Adrenal gland (tissue), 12 donors: ENCODE results near the gene KIAA0513. TPM values are rescaled to one million over a fixed set of nuclear protein-coding genes. Genes with fewer than 3 reads are reported as not detected.

Experiments used
- DNase-seq, 7 donors: peaks; one replicate each; pipeline ENCODE4 v3.0.0-alpha.2; 2019 to 2020
- H3K27ac ChIP-seq, 5 donors: fragments of 200-600 bp; sonication (generic) in 4 of 5; 1 replicate in 3 of 5; 2 replicates in 2 of 5; pipeline versions ENCODE4 v1.5.1 to v1.8.0; 2016 to 2020; ENCODE audit warnings: mild to moderate bottlenecking in 1 of 5
- H3K27me3 ChIP-seq: fragments of 200-600 bp; 2 replicates; pipeline ENCODE4 v1.8.0; 2021
- H3K36me3 ChIP-seq, 2 donors: fragments of 200-600 bp; replicated peaks in 1 of 2; 1 replicate in 1 of 2; 2 replicates in 1 of 2; pipeline versions ENCODE4 v1.5.1 to v1.8.0; 2018 to 2022
- H3K4me1 ChIP-seq, 2 donors: fragments of 200-600 bp; replicated peaks in 1 of 2; 1 replicate in 1 of 2; 2 replicates in 1 of 2; pipeline versions ENCODE4 v1.5.1 to v1.8.0; 2018 to 2021
- H3K4me3 ChIP-seq, 4 donors: fragments of 200-600 bp; sonication (generic) in 3 of 4; one replicate each; pipeline ENCODE4 v1.5.1; 2016 to 2018
- H3K9me3 ChIP-seq, 3 donors: fragments of 200-600 bp; sonication (generic) in 1 of 3; replicated peaks in 1 of 3; 1 replicate in 2 of 3; 2 replicates in 1 of 3; pipeline versions ENCODE4 v1.5.1 to v1.8.0; 2016 to 2021
- CTCF ChIP-seq, 6 experiments: fragments of 450-650 bp in 4 of 6; fragments of 200-600 bp in 2 of 6; sonication (generic) in 1 of 6; IDR thresholded peaks; 1 replicate in 5 of 6; 2 replicates in 1 of 6; pipeline versions ENCODE4 v1.5.1 to v1.8.0; 2016 to 2021; ENCODE audit warnings: antibody characterized with exemption in 6 of 6, mild to moderate bottlenecking in 2 of 6, moderate library complexity in 1 of 6
- POLR2A ChIP-seq, 2 donors: fragments of 450-650 bp; IDR thresholded peaks; one replicate each; pipeline ENCODE4 v1.6.1; 2017; ENCODE audit warnings: antibody characterized with exemption in 2 of 2, mild to moderate bottlenecking in 2 of 2, moderate library complexity in 1 of 2
- WGBS, 4 donors: extraction: QIAGEN DNeasy Blood & Tissue Kit in 2 of 4; methylation state at CpG; one replicate each; pipeline versions ENCODE4 v1.1.5 to v1.1.7; 2013 to 2017; 5-methylcytosine and 5-hydroxymethylcytosine counted together
- intact Hi-C, 2 donors: fragments of 100-400 bp; cut with DNase I; formaldehyde crosslinking; loops; one replicate each; pipeline versions ENCODE4 v1.14.1 to v1.15.0; 2022 to 2023
- polyA plus RNA-seq, 3 donors: library from polyadenylated mRNA; stranded (reverse); fragments of 200-250 nt in 2 of 3; fragments of 350-450 nt in 1 of 3; fragmentation: Illumina TruSeq in 1 of 3; extraction: RNeasy Lipid Tissue Mini Kit (QIAGEN cat#74804) in 1 of 3; gene quantifications; one replicate each; pipeline ENCODE4 v1.2.3, GENCODE V29; 2013 to 2014
- total RNA-seq, 9 donors: library from RNA; depleted of rRNA in 4 of 9; stranded (reverse); fragments of >200 nt in 4 of 9; fragments of 120-200 nt in 1 of 9; fragmentation: NEBNext Ultra II Directional in 1 of 9; extraction: Animal tissue kit (Norgen Biotek cat#: 25700) in 1 of 9; gene quantifications; one replicate each; pipeline versions ENCODE4 v1.1.0 to v1.2.4, GENCODE V29; 2013 to 2023
- donor health status: healthy with polysubstance abuse.
- donor health status: Bipolar disorder and iron deficiency.
- donor health status: DM: yes; HTN: yes; CAD: no.
- donor health status: DM: no; HTN: no; CAD: no.
- donor health status: DM: no; HTN: no; CAD: no.
- donor health status: DM: yes; HTN: yes; CAD: no.

Gene KIAA0513
- total and polyA plus RNA-seq, 12 donors: 7.5 to 36.7 (median 17.8) TPM

GRCh38 chr16:85138073-85138824 is 110.7 kb downstream of the KIAA0513 start:
- DNase-seq: no peak
- H3K9me3 ChIP-seq: peaks cover 0 to 4% (median 0%) of the 10 kb centered on the region in 3 donors
- TF ChIP-seq POLR2A (IDR thresholded peaks at IDR 0.05): no peak
- TF ChIP-seq CTCF (IDR thresholded peaks at IDR 0.05): no peak
- intact Hi-C loops: no loop called here
- WGBS, 4 donors: 63 to 85% (median 67%) methylated on average over 10 to 12 of the region's 12 CpGs
- H3K4me1 ChIP-seq: peaks cover 12 to 32% of the 10 kb centered on the region in 2 donors
- H3K27ac ChIP-seq: peak overlapping the region; percentile 76 to 92 (median 83)
- H3K27me3 ChIP-seq: no peaks in the 10 kb centered on the region
- H3K4me3 ChIP-seq: peak overlapping the region in 2 of 4 donors; percentile 26 to 58
- no peaks in the 10 kb centered on the region for H3K36me3 ChIP-seq

GRCh38 chr16:85138825-85139627 is 111.4 kb downstream of the KIAA0513 start:
- WGBS, 4 donors: 88 to 96% (median 95%) methylated on average over 16 of the region's 16 CpGs
- DNase-seq: no peak
- TF ChIP-seq CTCF (IDR thresholded peaks at IDR 0.05): no peak
- no peak for TF ChIP-seq POLR2A (IDR thresholded peaks at IDR 0.05)
- Histone ChIP-seq H3K4me1 (peaks cover 12 to 32% of the 10 kb centered on the region in 2 donors), H3K9me3 (peaks cover 0 to 4% (median 0%) of the 10 kb centered on the region in 3 donors), H3K27me3 (no peaks in the 10 kb centered on the region), H3K36me3 (no peaks in the 10 kb centered on the region), H3K27ac (no peak overlapping the region), H3K4me3 (no peak overlapping the region)
- intact Hi-C loops: no loop called here

GRCh38 chr16:85139881-85140339 is 112.3 kb downstream of the KIAA0513 start:
- TF ChIP-seq POLR2A (IDR thresholded peaks at IDR 0.05): no peak
- TF ChIP-seq CTCF (IDR thresholded peaks at IDR 0.05): no peak
- intact Hi-C loops: no loop called here
- no peak overlapping the region for H3K27ac ChIP-seq
- WGBS, 4 donors: 86 to 94% (median 90%) methylated on average over 9 of the region's 9 CpGs
- no peaks in the 10 kb centered on the region for H3K27me3 ChIP-seq
- peaks cover 10 to 32% of the 10 kb centered on the region in 2 donors for H3K4me1 ChIP-seq
- DNase-seq: no peak
- H3K4me3 ChIP-seq: no peak overlapping the region
- no peaks in the 10 kb centered on the region for H3K36me3 ChIP-seq
- H3K9me3 ChIP-seq: peaks cover 0 to 4% (median 0%) of the 10 kb centered on the region in 3 donors

GRCh38 chr16:85140455-85141012 is 112.9 kb downstream of the KIAA0513 start:
- Histone ChIP-seq H3K27me3 (no peaks in the 10 kb centered on the region), H3K27ac (no peak overlapping the region), H3K36me3 (no peaks in the 10 kb centered on the region), H3K4me3 (no peak overlapping the region), H3K4me1 (peaks cover 7 to 28% of the 10 kb centered on the region in 2 donors), H3K9me3 (peaks cover 0 to 4% (median 0%) of the 10 kb centered on the region in 3 donors)
- intact Hi-C loops: no loop called here
- 86 to 95% (median 91%) methylated on average over 12 of the region's 12 CpGs for WGBS, 4 donors
- TF ChIP-seq POLR2A (IDR thresholded peaks at IDR 0.05): no peak
- TF ChIP-seq CTCF (IDR thresholded peaks at IDR 0.05): no peak
- DNase-seq: no peak
